HEK293 (cell line): ENCODE measurements around the gene MIB2.
A peak's percentile ranks its signal among the peaks of the same experiment; 100 is the strongest.

ENCODE experiments used
- CTCF ChIA-PET: fragments of 350-600 bp; formaldehyde crosslinking; extraction: SDS; loops from one replicate; lab custom pipeline; 2021; ENCODE audit warnings: antibody characterized with exemption; lab: Yijun Ruan, JAX
- POLR2A ChIA-PET: fragments of 300-600 bp; formaldehyde crosslinking; extraction: SDS; loops from one replicate; lab custom pipeline; 2020; ENCODE audit warnings: antibody characterized with exemption, inconsistent platforms; lab: Yijun Ruan, JAX
- H3K27ac ChIP-seq: fragments of 200-500 bp; sonication (Bioruptor generic); 2 replicates; pipeline ENCODE4 v1.5.1; 2014; ENCODE audit warnings: low read depth, low read length, control low read depth, inconsistent platforms; ENCODE audit errors: extremely low read depth
- H3K36me3 ChIP-seq, 2 experiments: fragments of 200-500 bp in 1 of 2; sonication (Bioruptor generic) in 1 of 2; 1 replicate in 1 of 2; 2 replicates in 1 of 2; pipeline ENCODE4 v1.5.1; 2014 to 2017; ENCODE audit warnings: inconsistent platforms in 2 of 2, low read length in 2 of 2; ENCODE audit not compliant: control insufficient read depth in 2 of 2, insufficient read depth in 1 of 2
- H3K4me1 ChIP-seq: fragments of 200-500 bp; sonication (Bioruptor generic); 2 replicates; pipeline ENCODE4 v1.5.1; 2014; ENCODE audit warnings: mild to moderate bottlenecking, low read length, inconsistent platforms; ENCODE audit not compliant: control insufficient read depth, insufficient read depth
- H3K4me3 ChIP-seq: 2 replicates; pipeline ENCODE4 v1.5.1; 2011; ENCODE audit warnings: low read depth, mild to moderate bottlenecking, control low read depth, low read length, moderate library complexity
- H3K9me3 ChIP-seq: fragments of 200-500 bp; sonication (Bioruptor generic); 2 replicates; pipeline ENCODE4 v1.5.1; 2014; ENCODE audit warnings: low read depth, low read length, inconsistent platforms; ENCODE audit not compliant: control insufficient read depth, insufficient read depth
- REPIN1 ChIP-seq: fragments of 450-650 bp; formaldehyde crosslinking; IDR thresholded peaks from 2 replicates; pipeline ENCODE4 v1.5.1; 2017; ENCODE audit warnings: missing biosample characterization, missing genetic modification characterization, low read depth
- SP2 ChIP-seq: fragments of 450-650 bp; formaldehyde crosslinking; IDR thresholded peaks from 2 replicates; pipeline ENCODE4 v1.5.1; 2016; ENCODE audit warnings: missing biosample characterization, missing genetic modification characterization
- YY1 ChIP-seq: fragments of 450-650 bp; formaldehyde crosslinking; IDR thresholded peaks from 2 replicates; pipeline ENCODE4 v1.5.1; 2018; ENCODE audit warnings: missing biosample characterization, missing genetic modification characterization
- ZBTB48 ChIP-seq: fragments of 450-650 bp; formaldehyde crosslinking; IDR thresholded peaks from 2 replicates; pipeline ENCODE4 v1.5.1; 2016; ENCODE audit warnings: missing biosample characterization, missing genetic modification characterization
- ZNF114 ChIP-seq: fragments of 450-650 bp; formaldehyde crosslinking; IDR thresholded peaks from 2 replicates; pipeline ENCODE4 v1.5.0; 2017; ENCODE audit warnings: missing biosample characterization, missing genetic modification characterization
- ZNF121 ChIP-seq: fragments of 450-650 bp; formaldehyde crosslinking; IDR thresholded peaks from 2 replicates; pipeline ENCODE4 v1.5.1; 2016; ENCODE audit warnings: missing biosample characterization, missing genetic modification characterization
- ZNF292 ChIP-seq: fragments of 450-650 bp; formaldehyde crosslinking; IDR thresholded peaks from 2 replicates; pipeline ENCODE4 v1.5.1; 2016; ENCODE audit warnings: low read depth, missing biosample characterization, missing genetic modification characterization, borderline replicate concordance
- ZNF324 ChIP-seq: fragments of 450-650 bp; formaldehyde crosslinking; IDR thresholded peaks from 2 replicates; pipeline ENCODE4 v1.5.1; 2016; ENCODE audit warnings: missing biosample characterization, missing genetic modification characterization
- ZNF416 ChIP-seq: fragments of 450-650 bp; formaldehyde crosslinking; IDR thresholded peaks from 2 replicates; pipeline ENCODE4 v1.5.1; 2016; ENCODE audit warnings: missing biosample characterization, missing genetic modification characterization
- ZNF600 ChIP-seq: fragments of 450-650 bp; formaldehyde crosslinking; IDR thresholded peaks from 2 replicates; pipeline ENCODE4 v1.5.1; 2016; ENCODE audit warnings: missing biosample characterization, missing genetic modification characterization
- ZNF610 ChIP-seq: fragments of 450-650 bp; formaldehyde crosslinking; IDR thresholded peaks from 2 replicates; pipeline ENCODE4 v1.5.1; 2016; ENCODE audit warnings: missing biosample characterization, missing genetic modification characterization, borderline replicate concordance
- ZNF629 ChIP-seq: fragments of 450-650 bp; formaldehyde crosslinking; IDR thresholded peaks from 2 replicates; pipeline ENCODE4 v1.5.1; 2017; ENCODE audit warnings: missing biosample characterization, missing genetic modification characterization
- TF ChIP-seq, protein P1 (sequence below): fragments of 450-650 bp; formaldehyde crosslinking; IDR thresholded peaks from 2 replicates; pipeline ENCODE4 v1.5.1; 2016; ENCODE audit warnings: missing biosample characterization, missing genetic modification characterization
- TF ChIP-seq, protein P2 (sequence below): fragments of 450-650 bp; formaldehyde crosslinking; IDR thresholded peaks from 2 replicates; pipeline ENCODE4 v1.5.1; 2016; ENCODE audit warnings: missing biosample characterization, missing genetic modification characterization
- TF ChIP-seq, protein P3 (sequence below): fragments of 450-650 bp; formaldehyde crosslinking; IDR thresholded peaks from 2 replicates; pipeline ENCODE4 v1.5.1; 2016; ENCODE audit warnings: missing biosample characterization, missing genetic modification characterization
- TF ChIP-seq, protein P4 (sequence below): fragments of 450-650 bp; formaldehyde crosslinking; IDR thresholded peaks from 2 replicates; pipeline ENCODE4 v1.5.1; 2016; ENCODE audit warnings: missing biosample characterization, missing genetic modification characterization

Gene MIB2

GRCh38 chr1:1567152-1567875 lies 48.0 kb upstream of the MIB2 start (continued):
- TF ChIP-seq, protein P1, sequence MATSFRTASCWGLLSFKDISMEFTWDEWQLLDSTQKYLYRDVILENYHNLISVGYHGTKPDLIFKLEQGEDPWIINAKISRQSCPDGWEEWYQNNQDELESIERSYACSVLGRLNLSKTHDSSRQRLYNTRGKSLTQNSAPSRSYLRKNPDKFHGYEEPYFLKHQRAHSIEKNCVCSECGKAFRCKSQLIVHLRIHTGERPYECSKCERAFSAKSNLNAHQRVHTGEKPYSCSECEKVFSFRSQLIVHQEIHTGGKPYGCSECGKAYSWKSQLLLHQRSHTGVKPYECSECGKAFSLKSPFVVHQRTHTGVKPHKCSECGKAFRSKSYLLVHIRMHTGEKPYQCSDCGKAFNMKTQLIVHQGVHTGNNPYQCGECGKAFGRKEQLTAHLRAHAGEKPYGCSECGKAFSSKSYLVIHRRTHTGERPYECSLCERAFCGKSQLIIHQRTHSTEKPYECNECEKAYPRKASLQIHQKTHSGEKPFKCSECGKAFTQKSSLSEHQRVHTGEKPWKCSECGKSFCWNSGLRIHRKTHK (tag by site-specific recombination): no peak
- no peak for TF ChIP-seq ZNF114 (tag by site-specific recombination)

DNA sequence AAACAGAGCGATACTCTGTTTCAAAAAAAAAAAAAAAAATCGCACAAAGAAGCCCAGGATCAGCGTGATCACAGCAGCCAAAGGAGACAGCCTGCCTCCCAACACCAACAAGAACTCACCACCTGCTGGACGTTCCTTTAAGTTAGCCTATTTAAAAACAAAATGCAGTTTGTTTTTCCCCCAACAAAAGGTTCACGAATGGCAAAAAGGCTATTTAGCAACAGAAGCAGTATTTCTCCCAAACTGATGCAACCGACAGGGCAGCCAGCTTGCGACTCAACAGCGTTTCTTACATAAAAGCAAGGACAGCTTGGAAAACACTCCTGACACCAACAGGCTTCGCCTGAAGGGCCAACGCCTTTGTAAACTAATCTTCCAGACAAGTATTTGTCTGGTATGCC lies 47.4 kb upstream of the MIB2 start:
- no peak overlapping the region for H3K27ac ChIP-seq
- TF ChIP-seq, protein P2, sequence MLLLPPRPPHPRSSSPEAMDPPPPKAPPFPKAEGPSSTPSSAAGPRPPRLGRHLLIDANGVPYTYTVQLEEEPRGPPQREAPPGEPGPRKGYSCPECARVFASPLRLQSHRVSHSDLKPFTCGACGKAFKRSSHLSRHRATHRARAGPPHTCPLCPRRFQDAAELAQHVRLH: no peak
- no peak for TF ChIP-seq REPIN1 (tag by site-specific recombination)
- TF ChIP-seq, all 188 proteins: peak for 0
- Histone ChIP-seq H3K9me3 (no peaks in the 10 kb centered on the region), H3K36me3 (peaks cover 20 to 69% of the 10 kb centered on the region in 2 experiments; a peak in 2 of 3 replicates), H3K4me1 (no peaks in the 10 kb centered on the region), H3K4me3 (no peak overlapping the region)
- ChIA-PET CTCF (no interaction called here), POLR2A (interaction anchor here (1.1 kb wide), 1 partner anchor 11 kb away, joined by 4 read pairs; no protein-coding TSS in a partner anchor)

DNA sequence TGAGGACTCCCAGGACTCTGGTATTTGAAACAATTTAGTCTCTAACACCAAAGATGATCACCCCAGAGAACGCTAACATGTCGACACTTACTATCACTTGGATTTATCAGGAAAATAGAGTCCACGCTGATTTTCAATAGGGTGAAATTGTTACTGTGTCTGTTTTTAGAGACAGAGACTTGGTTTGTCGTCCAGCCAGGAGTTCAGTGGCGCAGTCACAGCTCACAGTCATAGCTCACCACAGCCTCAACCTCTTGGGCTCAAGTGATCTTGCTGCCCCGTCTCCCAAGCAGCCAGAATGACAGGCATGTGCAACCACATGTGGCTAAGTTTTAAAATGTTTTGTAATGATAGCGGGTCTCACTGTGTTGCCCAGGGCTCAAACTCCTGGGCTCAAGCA lies 46.0 kb upstream of the MIB2 start:
- H3K4me3 ChIP-seq: no peak overlapping the region
- TF ChIP-seq ZNF416 (tag by site-specific recombination): no peak
- peak; percentile 39; the same call in 1 of the 2 replicates for TF ChIP-seq ZNF121 (tag by site-specific recombination)
- TF ChIP-seq, all 188 proteins: peak for 1
- Histone ChIP-seq H3K27ac (no peak overlapping the region), H3K4me1 (no peaks in the 10 kb centered on the region), H3K9me3 (no peaks in the 10 kb centered on the region), H3K36me3 (peaks cover 13 to 56% of the 10 kb centered on the region in 2 experiments; a peak in 2 of 3 replicates)
- CTCF ChIA-PET: no interaction called here
- POLR2A ChIA-PET: interaction anchor here (1.1 kb wide), 1 partner anchor 62 kb away, joined by 8 read pairs; no protein-coding TSS in a partner anchor

GRCh38 chr1:1573843-1574720 lies 41.2 kb upstream of the MIB2 start:
- H3K36me3 ChIP-seq: peaks cover 8 to 30% of the 10 kb centered on the region in 2 experiments; a peak in 2 of 3 replicates
- CTCF ChIA-PET: no interaction called here
- H3K9me3 ChIP-seq: no peaks in the 10 kb centered on the region
- no peaks in the 10 kb centered on the region for H3K4me1 ChIP-seq
- peak overlapping the region; percentile 90 for H3K27ac ChIP-seq
- POLR2A ChIA-PET: interaction anchor here (1.0 kb wide), 1 partner anchor 42 kb away, joined by 3 read pairs; the partner anchor contains the start of gene MIB2
- peak overlapping the region; percentile 94 for H3K4me3 ChIP-seq
- TF ChIP-seq ZNF600 (tag by site-specific recombination) (peak; percentile 38; the same call in 1 of the 2 replicates), ZNF324 (tag by site-specific recombination) (peak; percentile 17; the same call in 1 of the 2 replicates), ZNF629 (0 out of 2 replicates have a peak, but pooled peaks have one; percentile 33), YY1 (tag by site-specific recombination) (peak; percentile 90), SP2 (tag by site-specific recombination) (no peak), ZNF292 (tag by site-specific recombination) (no peak), ZBTB48 (tag by site-specific recombination) (peak; percentile 24; the same call in 1 of the 2 replicates), ZNF610 (tag by site-specific recombination) (peak; percentile 66; the same call in 1 of the 2 replicates)
- TF ChIP-seq, protein P3, sequence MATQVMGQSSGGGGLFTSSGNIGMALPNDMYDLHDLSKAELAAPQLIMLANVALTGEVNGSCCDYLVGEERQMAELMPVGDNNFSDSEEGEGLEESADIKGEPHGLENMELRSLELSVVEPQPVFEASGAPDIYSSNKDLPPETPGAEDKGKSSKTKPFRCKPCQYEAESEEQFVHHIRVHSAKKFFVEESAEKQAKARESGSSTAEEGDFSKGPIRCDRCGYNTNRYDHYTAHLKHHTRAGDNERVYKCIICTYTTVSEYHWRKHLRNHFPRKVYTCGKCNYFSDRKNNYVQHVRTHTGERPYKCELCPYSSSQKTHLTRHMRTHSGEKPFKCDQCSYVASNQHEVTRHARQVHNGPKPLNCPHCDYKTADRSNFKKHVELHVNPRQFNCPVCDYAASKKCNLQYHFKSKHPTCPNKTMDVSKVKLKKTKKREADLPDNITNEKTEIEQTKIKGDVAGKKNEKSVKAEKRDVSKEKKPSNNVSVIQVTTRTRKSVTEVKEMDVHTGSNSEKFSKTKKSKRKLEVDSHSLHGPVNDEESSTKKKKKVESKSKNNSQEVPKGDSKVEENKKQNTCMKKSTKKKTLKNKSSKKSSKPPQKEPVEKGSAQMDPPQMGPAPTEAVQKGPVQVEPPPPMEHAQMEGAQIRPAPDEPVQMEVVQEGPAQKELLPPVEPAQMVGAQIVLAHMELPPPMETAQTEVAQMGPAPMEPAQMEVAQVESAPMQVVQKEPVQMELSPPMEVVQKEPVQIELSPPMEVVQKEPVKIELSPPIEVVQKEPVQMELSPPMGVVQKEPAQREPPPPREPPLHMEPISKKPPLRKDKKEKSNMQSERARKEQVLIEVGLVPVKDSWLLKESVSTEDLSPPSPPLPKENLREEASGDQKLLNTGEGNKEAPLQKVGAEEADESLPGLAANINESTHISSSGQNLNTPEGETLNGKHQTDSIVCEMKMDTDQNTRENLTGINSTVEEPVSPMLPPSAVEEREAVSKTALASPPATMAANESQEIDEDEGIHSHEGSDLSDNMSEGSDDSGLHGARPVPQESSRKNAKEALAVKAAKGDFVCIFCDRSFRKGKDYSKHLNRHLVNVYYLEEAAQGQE (tag by site-specific recombination): 0 out of 2 replicates have a peak, but pooled peaks have one; percentile 41
- TF ChIP-seq, protein P4, sequence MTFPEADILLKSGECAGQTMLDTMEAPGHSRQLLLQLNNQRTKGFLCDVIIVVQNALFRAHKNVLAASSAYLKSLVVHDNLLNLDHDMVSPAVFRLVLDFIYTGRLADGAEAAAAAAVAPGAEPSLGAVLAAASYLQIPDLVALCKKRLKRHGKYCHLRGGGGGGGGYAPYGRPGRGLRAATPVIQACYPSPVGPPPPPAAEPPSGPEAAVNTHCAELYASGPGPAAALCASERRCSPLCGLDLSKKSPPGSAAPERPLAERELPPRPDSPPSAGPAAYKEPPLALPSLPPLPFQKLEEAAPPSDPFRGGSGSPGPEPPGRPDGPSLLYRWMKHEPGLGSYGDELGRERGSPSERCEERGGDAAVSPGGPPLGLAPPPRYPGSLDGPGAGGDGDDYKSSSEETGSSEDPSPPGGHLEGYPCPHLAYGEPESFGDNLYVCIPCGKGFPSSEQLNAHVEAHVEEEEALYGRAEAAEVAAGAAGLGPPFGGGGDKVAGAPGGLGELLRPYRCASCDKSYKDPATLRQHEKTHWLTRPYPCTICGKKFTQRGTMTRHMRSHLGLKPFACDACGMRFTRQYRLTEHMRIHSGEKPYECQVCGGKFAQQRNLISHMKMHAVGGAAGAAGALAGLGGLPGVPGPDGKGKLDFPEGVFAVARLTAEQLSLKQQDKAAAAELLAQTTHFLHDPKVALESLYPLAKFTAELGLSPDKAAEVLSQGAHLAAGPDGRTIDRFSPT (tag by site-specific recombination): no peak; the same call in 1 of the 2 replicates
